Measurements from ENCODE around the gene SLC9A2. TPM values are rescaled to one million over a fixed set of nuclear protein-coding genes. Genes with fewer than 3 reads are reported as not detected.

Gene SLC9A2
- total RNA-seq, 2 experiments from 2014 or later, result 0.04 to 0.07 TPM

DNA sequence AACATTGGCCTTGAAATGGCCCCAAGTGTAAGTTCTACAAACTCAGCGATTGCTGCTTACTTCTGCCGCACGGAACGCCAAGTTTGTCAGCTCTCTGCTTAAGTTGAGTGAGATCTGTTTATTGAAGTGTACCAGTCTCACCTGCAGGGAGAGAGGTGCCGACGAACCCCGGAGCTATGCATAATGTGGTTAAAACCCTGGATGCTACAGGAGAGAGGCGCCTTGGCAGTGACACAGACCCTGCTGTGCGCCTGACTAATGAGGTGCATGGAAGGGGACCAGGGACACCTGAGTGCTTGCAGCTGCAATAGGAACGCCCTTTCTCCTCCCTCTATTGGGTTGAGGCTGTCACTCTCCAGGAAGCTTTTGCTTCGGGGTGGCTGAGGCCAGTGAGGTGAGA, 979 bp downstream of the SLC9A2 start:
- Mint-ChIP-seq H3K27ac (no peak overlapping the region), H3K27me3 (peaks cover 50% of the 10 kb centered on the region), H3K4me1 (peaks cover 15% of the 10 kb centered on the region), H3K9me3 (ENCODE audit: low read depth) (no peaks in the 10 kb centered on the region), H3K36me3 (ENCODE audit: low read depth) (no peaks in the 10 kb centered on the region), H3K4me3 (peak overlapping the region; percentile 52)
- ATAC-seq (no peak), DNase-seq (no peak)
- POLR2A ChIA-PET, result no interaction called here
- intact Hi-C loops (cut with DNase I, micrococcal nuclease), result no loop called here
- CTCF ChIA-PET, result interaction anchor here (0.7 to 0.8 kb wide), 2 partner anchors 97 to 104 kb away, joined by 3 read pairs; no protein-coding TSS in a partner anchor

DNA sequence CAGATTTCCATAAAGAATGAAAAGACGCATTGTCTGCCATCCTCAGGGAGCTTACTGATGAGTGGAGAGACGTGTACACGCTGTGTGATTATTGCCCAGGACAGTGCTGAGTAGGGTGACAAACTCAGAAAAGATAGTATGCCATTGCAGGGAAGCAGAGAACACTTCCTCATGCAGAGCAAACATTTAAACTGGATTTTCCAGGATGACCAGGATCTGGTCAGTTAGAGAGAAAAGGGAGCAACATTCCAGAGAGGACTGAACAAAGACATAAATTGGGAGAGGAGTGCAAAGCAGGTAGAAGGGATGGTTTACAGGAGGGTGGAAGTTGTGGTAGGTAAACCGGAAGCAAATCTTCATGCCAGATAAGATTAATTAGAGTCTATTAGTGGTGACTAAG, 2.3 kb downstream of the SLC9A2 start:
- ATAC-seq, result no peak
- Mint-ChIP-seq H3K4me1 (peaks cover 15% of the 10 kb centered on the region), H3K27me3 (peaks cover 46% of the 10 kb centered on the region), H3K4me3 (no peak overlapping the region), H3K27ac (no peak overlapping the region), H3K9me3 (ENCODE audit: low read depth) (no peaks in the 10 kb centered on the region), H3K36me3 (ENCODE audit: low read depth) (no peaks in the 10 kb centered on the region)
- intact Hi-C loops (cut with DNase I, micrococcal nuclease), result no loop called here
- CTCF ChIA-PET, result no interaction called here
- POLR2A ChIA-PET, result no interaction called here
- no peak for DNase-seq

- Mint-ChIP-seq H3K27me3 (peaks cover 45% of the 10 kb centered on the region), H3K36me3 (ENCODE audit: low read depth) (no peaks in the 10 kb centered on the region), H3K4me1 (peaks cover 15% of the 10 kb centered on the region), H3K27ac (no peak overlapping the region), H3K9me3 (ENCODE audit: low read depth) (no peaks in the 10 kb centered on the region), H3K4me3 (no peak overlapping the region)
- ChIA-PET POLR2A (no interaction called here), CTCF (no interaction called here)
- DNase-seq (no peak), ATAC-seq (no peak)
- intact Hi-C loops (cut with DNase I, micrococcal nuclease), result no loop called here
Observed at GRCh38 chr2:102622646-102623045, 3.3 kb downstream of the SLC9A2 start.

- ChIA-PET POLR2A (no interaction called here), CTCF (interaction anchor here (1.1 to 1.5 kb wide), 3 partner anchors 10 to 157 kb away, joined by 3 to 4 read pairs (median 3); partner anchors contain the start of gene SLC9A4)
- H3K36me3 Mint-ChIP-seq (ENCODE audit: low read depth), result no peaks in the 10 kb centered on the region
- peaks cover 4% of the 10 kb centered on the region for H3K27me3 Mint-ChIP-seq
- H3K9me3 Mint-ChIP-seq (ENCODE audit: low read depth), result no peaks in the 10 kb centered on the region
- ATAC-seq, result no peak
- H3K4me3 Mint-ChIP-seq, result no peak overlapping the region
- no peak for DNase-seq
- peaks cover 5% of the 10 kb centered on the region for H3K4me1 Mint-ChIP-seq
- H3K27ac Mint-ChIP-seq, result no peak overlapping the region
- intact Hi-C loops (cut with DNase I, micrococcal nuclease), result no loop called here
Observed at GRCh38 chr2:102630458-102630857, 11.1 kb downstream of the SLC9A2 start.

GRCh38 chr2:102632380-102633175, 13.2 kb downstream of the SLC9A2 start:
- CTCF ChIA-PET, result no interaction called here
- POLR2A ChIA-PET, result interaction anchor here (0.5 kb wide), 1 partner anchor 502 kb away, joined by 3 read pairs; no protein-coding TSS in a partner anchor
- no peaks in the 10 kb centered on the region for H3K36me3 Mint-ChIP-seq (ENCODE audit: low read depth)
- no peaks in the 10 kb centered on the region for H3K9me3 Mint-ChIP-seq (ENCODE audit: low read depth)
- no peaks in the 10 kb centered on the region for H3K27me3 Mint-ChIP-seq
- DNase-seq, result no peak
- H3K27ac Mint-ChIP-seq, result no peak overlapping the region
- intact Hi-C loops (cut with DNase I, micrococcal nuclease), result no loop called here
- ATAC-seq, result peak; percentile 57
- H3K4me3 Mint-ChIP-seq, result no peak overlapping the region
- H3K4me1 Mint-ChIP-seq, result peaks cover 5% of the 10 kb centered on the region

DNA sequence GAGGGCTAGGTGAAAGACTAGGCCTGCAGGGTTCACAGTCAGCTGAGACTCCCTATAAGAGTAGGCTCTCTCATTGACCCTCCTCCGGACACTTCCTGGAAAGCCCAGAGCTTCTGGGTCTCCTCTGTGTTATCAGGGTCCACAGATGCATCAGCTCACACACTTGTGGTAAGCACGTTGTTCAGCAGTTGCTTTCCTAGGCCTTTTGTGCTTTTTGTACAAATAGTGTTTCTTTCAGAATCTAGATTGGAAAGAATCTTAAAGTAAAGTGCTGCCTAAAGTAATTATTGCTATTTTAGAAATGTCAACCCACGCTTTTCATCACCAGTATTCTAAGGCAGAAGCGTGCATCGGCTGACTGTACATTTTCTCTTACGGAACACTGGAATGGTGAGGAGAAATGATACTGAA, 15.5 kb downstream of the SLC9A2 start:
- peaks cover 5% of the 10 kb centered on the region for H3K4me1 Mint-ChIP-seq
- intact Hi-C loops (cut with DNase I, micrococcal nuclease), result no loop called here
- POLR2A ChIA-PET, result no interaction called here
- H3K4me3 Mint-ChIP-seq, result no peak overlapping the region
- CTCF ChIA-PET, result interaction anchor here (0.8 kb wide), 1 partner anchor 19 kb away, joined by 6 read pairs; no protein-coding TSS in a partner anchor
- DNase-seq (no peak), ATAC-seq (no peak)
- no peak overlapping the region for H3K27ac Mint-ChIP-seq
- H3K9me3 Mint-ChIP-seq (ENCODE audit: low read depth), result no peaks in the 10 kb centered on the region
- no peaks in the 10 kb centered on the region for H3K27me3 Mint-ChIP-seq
- no peaks in the 10 kb centered on the region for H3K36me3 Mint-ChIP-seq (ENCODE audit: low read depth)

DNA sequence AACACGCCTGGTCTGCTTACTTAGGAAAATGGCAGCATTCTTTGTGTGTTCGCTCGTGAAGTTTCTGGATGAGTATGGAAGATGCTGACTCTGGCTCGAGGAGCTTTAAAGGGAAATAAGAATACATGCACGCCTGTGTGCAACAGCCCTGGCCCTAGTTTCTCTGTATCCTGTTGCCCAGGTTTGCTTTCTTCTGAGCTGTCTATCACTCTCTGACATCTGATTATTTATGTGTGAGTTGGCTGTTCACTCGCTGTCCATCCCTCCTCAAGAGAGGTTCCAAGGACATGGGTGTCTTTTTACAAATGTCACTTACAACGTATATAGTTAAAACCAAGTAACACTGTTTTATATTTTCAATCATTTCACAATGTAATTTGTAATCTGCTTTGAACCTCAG, 16.0 kb downstream of the SLC9A2 start:
- DNase-seq (no peak), ATAC-seq (no peak)
- intact Hi-C loops (cut with DNase I, micrococcal nuclease), result no loop called here
- H3K4me3 Mint-ChIP-seq, result no peak overlapping the region
- H3K27ac Mint-ChIP-seq, result no peak overlapping the region
- POLR2A ChIA-PET, result interaction anchor here (0.7 kb wide), 1 partner anchor 29 kb away, joined by 8 read pairs; no protein-coding TSS in a partner anchor
- no peaks in the 10 kb centered on the region for H3K36me3 Mint-ChIP-seq (ENCODE audit: low read depth)
- H3K27me3 Mint-ChIP-seq, result no peaks in the 10 kb centered on the region
- no peaks in the 10 kb centered on the region for H3K9me3 Mint-ChIP-seq (ENCODE audit: low read depth)
- H3K4me1 Mint-ChIP-seq, result peaks cover 5% of the 10 kb centered on the region
- CTCF ChIA-PET, result interaction anchor here (0.7 to 1.2 kb wide), 2 partner anchors 19 to 26 kb away, joined by 3 read pairs; no protein-coding TSS in a partner anchor

DNA sequence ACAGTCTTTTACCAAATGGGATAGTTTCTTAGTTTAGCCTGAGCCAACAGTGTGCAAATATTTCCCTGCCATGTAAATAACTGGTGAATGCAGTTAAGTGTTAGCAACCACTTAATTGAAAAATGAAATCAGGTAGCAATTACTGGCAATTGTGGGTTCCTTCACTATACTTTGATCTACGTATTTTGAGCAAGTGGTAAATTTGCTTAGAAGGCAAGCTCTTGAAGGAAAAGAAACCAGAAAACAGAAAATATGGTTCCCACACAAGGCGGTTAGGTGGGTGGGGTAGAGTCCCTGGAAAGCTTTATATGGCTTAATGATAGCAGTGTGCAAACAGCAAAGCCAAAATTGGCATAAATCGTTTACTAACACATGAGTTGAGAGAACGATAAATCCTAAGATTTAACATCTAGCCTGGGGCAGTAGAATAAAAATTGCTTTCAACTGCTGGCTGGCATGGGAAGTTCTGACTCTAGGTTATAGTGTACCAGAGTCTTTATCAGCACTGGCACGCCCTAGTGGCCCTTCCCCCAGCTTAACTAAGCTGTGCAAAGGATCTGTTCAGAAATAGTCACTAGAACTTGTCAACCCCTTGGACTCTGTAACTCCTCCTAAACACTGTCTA, 17.0 kb downstream of the SLC9A2 start:
- Mint-ChIP-seq H3K4me3 (no peak overlapping the region), H3K9me3 (ENCODE audit: low read depth) (no peaks in the 10 kb centered on the region), H3K4me1 (peaks cover 5% of the 10 kb centered on the region), H3K36me3 (ENCODE audit: low read depth) (no peaks in the 10 kb centered on the region), H3K27ac (no peak overlapping the region), H3K27me3 (no peaks in the 10 kb centered on the region)
- ATAC-seq (no peak), DNase-seq (no peak)
- POLR2A ChIA-PET, result no interaction called here
- CTCF ChIA-PET, result interaction anchor here (1.1 to 1.2 kb wide), 2 partner anchors 21 to 117 kb away, joined by 3 to 4 read pairs; no protein-coding TSS in a partner anchor
- intact Hi-C loops (cut with DNase I, micrococcal nuclease), result no loop called here

DNA sequence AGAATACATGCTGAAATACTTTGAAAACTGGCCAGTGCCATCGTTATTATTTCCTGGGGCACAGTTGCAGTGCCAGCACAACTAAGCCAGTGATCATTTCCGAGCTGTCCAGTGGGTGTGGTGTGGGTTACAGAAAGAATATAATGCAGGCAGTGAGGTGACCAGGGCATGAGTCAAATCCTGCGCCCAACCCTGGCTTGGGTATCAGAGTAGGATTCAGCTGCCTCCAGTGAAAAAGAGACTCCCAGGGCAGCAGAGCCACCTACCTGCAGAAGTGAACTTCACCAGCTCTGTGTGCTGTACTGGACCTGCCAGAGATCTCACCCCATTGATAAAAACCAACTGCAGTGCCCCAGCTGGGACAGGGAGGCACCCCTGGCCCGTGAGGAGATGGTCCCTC, 18.0 kb downstream of the SLC9A2 start:
- ATAC-seq, result no peak
- H3K36me3 Mint-ChIP-seq (ENCODE audit: low read depth), result no peaks in the 10 kb centered on the region

GRCh38 chr2:102639429-102639828, 20.1 kb downstream of the SLC9A2 start:
- ATAC-seq, result no peak

More for the DNA sequence above, 18.0 kb downstream of the SLC9A2 start:
- intact Hi-C loops (cut with DNase I, micrococcal nuclease), result no loop called here
- POLR2A ChIA-PET, result interaction anchor here (0.6 kb wide), 1 partner anchor 43 kb away, joined by 3 read pairs; no protein-coding TSS in a partner anchor
- Mint-ChIP-seq H3K4me3 (no peak overlapping the region), H3K4me1 (peaks cover 5% of the 10 kb centered on the region), H3K27me3 (peaks cover 2% of the 10 kb centered on the region), H3K27ac (no peak overlapping the region), H3K9me3 (ENCODE audit: low read depth) (no peaks in the 10 kb centered on the region)
- CTCF ChIA-PET, result interaction anchor here (0.6 to 0.9 kb wide), 3 partner anchors 21 to 113 kb away, joined by 3 to 5 read pairs (median 3); no protein-coding TSS in a partner anchor
- no peak for DNase-seq

DNA sequence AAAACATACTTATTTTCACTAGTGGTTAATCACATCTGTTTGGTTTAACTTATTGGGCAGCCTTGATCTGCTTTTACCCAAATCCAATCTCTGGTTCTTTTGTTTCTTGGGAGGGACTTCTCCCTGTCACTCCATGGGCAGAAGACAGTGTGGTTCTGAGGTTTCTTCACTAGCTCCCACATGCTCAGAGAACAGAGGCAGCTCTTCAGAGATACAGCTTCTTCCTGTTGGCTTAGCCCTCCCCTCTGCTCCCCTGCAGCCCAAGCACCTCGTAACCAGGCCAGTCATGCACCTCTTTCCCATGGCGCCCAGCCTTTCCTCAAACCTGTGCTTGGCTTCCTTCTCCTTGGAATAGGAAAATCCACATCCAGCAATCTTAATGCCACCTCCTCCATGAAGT, 32.8 kb downstream of the SLC9A2 start:
- peak; percentile 42 for ATAC-seq

More at GRCh38 chr2:102639429-102639828, 20.1 kb downstream of the SLC9A2 start:
- H3K4me3 Mint-ChIP-seq, result no peak overlapping the region
- no peaks in the 10 kb centered on the region for H3K36me3 Mint-ChIP-seq (ENCODE audit: low read depth)
- no peak for DNase-seq
- no peaks in the 10 kb centered on the region for H3K9me3 Mint-ChIP-seq (ENCODE audit: low read depth)
- intact Hi-C loops (cut with DNase I, micrococcal nuclease), result no loop called here
- CTCF ChIA-PET, result no interaction called here
- H3K27me3 Mint-ChIP-seq, result peaks cover 3% of the 10 kb centered on the region
- POLR2A ChIA-PET, result no interaction called here
- H3K27ac Mint-ChIP-seq, result no peak overlapping the region
- no peaks in the 10 kb centered on the region for H3K4me1 Mint-ChIP-seq

More for the DNA sequence above, 32.8 kb downstream of the SLC9A2 start:
- intact Hi-C loops (cut with DNase I, micrococcal nuclease), result no loop called here
- Mint-ChIP-seq H3K27ac (no peak overlapping the region), H3K27me3 (no peaks in the 10 kb centered on the region), H3K9me3 (ENCODE audit: low read depth) (no peaks in the 10 kb centered on the region), H3K4me3 (no peak overlapping the region), H3K36me3 (ENCODE audit: low read depth) (no peaks in the 10 kb centered on the region), H3K4me1 (peaks cover 7% of the 10 kb centered on the region)
- DNase-seq, result no peak
- ChIA-PET CTCF (interaction anchor here (0.6 kb wide), 1 partner anchor 177 kb away, joined by 3 read pairs; no protein-coding TSS in a partner anchor), POLR2A (no interaction called here)

All from activated CD4-positive, alpha-beta T cell treated with anti-CD3 and anti-CD28 coated beads for 36 hours (primary cell).